Peyer's patch (tissue), 4 donors: ENCODE measurements around the gene LYPD6B.

Experiments
- POLR2A ChIP-seq, 2 donors: fragments of 450-650 bp; IDR thresholded peaks; one replicate each; pipeline ENCODE4 v1.5.1; 2017; ENCODE audit warnings: antibody characterized with exemption in 2 of 2, mild to moderate bottlenecking in 2 of 2, moderate library complexity in 2 of 2
- TF ChIP-seq, protein P1 (sequence below), 6 experiments: fragments of 450-650 bp in 4 of 6; fragments of 200-600 bp in 2 of 6; sonication (generic) in 1 of 6; IDR thresholded peaks; one replicate each; pipeline ENCODE4 v1.5.1; 2017 to 2019; ENCODE audit warnings: antibody characterized with exemption in 6 of 6, mild to moderate bottlenecking in 3 of 6, moderate library complexity in 1 of 6

DNA sequence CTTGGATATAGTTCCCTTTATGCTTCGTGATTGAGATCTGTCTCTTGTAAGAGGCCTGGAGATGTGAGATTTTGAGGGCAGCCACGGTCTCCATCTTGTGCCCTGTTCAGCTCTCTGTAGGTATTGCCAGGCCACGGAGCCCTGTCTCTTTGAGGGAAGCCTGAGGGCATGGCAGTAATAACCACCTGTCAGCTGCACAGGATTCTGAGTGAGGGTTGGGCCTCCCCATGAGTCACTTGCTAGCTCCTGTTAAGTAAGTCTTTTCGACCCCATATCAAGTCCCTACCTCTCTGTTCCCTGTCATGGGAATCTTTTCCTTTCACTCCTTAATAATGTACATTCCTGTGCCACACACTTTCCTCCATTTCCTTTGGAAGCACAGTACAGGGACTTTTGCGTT, 20.4 kb downstream of the LYPD6B start:
- TF ChIP-seq, protein P1, sequence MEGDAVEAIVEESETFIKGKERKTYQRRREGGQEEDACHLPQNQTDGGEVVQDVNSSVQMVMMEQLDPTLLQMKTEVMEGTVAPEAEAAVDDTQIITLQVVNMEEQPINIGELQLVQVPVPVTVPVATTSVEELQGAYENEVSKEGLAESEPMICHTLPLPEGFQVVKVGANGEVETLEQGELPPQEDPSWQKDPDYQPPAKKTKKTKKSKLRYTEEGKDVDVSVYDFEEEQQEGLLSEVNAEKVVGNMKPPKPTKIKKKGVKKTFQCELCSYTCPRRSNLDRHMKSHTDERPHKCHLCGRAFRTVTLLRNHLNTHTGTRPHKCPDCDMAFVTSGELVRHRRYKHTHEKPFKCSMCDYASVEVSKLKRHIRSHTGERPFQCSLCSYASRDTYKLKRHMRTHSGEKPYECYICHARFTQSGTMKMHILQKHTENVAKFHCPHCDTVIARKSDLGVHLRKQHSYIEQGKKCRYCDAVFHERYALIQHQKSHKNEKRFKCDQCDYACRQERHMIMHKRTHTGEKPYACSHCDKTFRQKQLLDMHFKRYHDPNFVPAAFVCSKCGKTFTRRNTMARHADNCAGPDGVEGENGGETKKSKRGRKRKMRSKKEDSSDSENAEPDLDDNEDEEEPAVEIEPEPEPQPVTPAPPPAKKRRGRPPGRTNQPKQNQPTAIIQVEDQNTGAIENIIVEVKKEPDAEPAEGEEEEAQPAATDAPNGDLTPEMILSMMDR (IDR thresholded peaks at IDR 0.05), result no peak
- no peak for TF ChIP-seq POLR2A (IDR thresholded peaks at IDR 0.05)
